NCI-H1930 (cell line): ENCODE results near the gene IL1A.

Experiments used
- DNase-seq, 2 experiments: peaks; one replicate each; lab custom pipeline; 2025; lab: John Stamatoyannopoulos, UW

IL1A gene

DNA sequence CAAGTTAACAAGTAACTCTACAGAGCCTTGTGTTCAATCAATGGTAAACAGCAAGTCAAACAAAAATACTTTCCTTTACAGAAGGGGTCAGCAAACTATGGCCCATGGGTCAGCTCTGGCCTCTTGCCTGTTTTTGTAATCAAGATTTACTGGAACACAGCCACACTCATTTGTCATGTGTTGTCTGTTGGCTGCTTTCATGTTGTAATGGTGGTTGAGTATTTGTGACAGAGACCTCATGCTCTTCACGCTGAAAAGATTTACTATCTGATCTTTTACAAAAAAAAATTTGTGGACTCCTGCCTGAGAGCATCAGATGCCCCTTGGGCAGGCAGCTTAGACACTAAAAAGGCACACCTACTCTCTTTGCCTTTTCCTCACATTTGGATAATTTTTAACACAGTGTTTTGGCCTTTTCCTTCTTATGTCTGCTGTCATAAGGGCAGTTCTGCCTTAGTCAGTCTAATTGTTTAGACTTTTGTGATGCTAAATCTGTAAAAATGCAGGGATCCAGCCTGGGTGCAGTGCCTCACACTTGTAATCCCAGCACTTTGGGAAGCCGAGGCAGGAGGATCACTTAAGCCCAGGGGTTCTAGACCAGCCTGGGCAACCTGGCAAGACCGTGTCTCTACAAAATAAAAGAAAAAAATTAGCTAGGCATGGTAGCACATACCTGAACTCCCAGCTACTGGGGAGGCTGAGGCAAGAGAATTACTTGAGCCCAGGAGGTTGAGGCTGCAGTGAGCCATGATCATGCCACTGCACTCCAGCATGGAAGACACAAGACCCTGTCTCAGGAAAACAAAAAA, 34.0 kb upstream of the IL1A start:
- DNase-seq, result no peak

- DNase-seq, result no peak
Observed at GRCh38 chr2:112817082-112817689, 32.9 kb upstream of the IL1A start.

DNA sequence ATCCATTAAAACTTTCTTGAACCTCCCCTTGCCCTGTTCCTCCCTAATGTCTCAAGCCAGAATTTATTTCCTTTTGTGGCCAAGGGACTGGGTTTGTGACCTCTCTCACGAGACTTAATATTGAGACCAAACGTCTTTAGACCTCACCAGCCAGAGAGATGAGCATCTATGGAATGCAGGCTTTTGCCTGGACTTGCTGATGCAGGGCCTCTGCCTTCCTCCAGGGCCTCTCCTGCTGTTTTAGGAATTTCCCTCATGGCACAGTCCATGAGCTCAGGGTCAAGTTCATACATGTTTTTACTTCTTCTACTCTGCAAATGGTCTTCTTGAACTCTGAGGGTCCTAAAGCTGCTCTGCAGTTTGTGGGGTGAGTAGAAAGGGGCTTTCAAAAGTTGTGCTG, 30.0 kb upstream of the IL1A start:
- DNase-seq, result no peak

DNA sequence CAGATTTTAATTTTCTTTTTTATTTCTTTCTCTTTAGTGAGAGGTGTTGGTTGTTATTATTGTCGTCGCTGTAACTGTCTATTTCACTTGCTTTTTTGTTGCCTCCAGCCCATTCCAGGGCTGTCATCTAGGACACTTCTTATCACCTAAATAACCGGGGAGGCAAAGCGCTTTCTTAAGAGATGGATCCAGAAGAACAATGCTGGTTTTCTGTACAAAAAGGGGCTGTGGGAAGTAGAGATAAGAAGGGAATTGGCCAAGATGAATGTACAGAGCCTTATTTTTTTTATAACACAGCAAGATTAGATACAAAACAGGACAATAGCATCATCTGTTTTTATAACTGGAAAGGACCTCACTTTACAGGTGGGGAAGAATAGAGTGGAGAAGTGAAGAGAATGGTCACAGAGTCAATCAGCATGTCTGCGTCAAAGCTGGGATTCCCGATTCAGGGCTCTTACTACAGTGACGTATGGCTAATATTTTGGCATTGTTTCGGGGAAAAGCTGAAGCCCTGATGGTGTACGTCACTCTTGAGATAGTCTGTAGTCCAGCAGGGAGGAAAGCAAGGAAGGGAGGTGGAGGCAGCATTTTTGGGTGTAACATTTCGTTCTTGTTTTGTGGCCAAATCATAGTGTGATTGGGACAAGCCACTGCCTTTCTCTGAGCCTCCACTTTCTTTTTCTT, 29.1 kb upstream of the IL1A start:
- DNase-seq, result no peak

- no peak for DNase-seq
Observed at GRCh38 chr2:112812318-112813267, 28.3 kb upstream of the IL1A start.

GRCh38 chr2:112811841-112812306, 27.6 kb upstream of the IL1A start:
- DNase-seq, result no peak

GRCh38 chr2:112811276-112811831, 27.1 kb upstream of the IL1A start:
- DNase-seq, result no peak

- no peak for DNase-seq
Observed at GRCh38 chr2:112809112-112809511, 24.8 kb upstream of the IL1A start.

- DNase-seq, result no peak
Observed at GRCh38 chr2:112807233-112807807, 23.0 kb upstream of the IL1A start.

DNA sequence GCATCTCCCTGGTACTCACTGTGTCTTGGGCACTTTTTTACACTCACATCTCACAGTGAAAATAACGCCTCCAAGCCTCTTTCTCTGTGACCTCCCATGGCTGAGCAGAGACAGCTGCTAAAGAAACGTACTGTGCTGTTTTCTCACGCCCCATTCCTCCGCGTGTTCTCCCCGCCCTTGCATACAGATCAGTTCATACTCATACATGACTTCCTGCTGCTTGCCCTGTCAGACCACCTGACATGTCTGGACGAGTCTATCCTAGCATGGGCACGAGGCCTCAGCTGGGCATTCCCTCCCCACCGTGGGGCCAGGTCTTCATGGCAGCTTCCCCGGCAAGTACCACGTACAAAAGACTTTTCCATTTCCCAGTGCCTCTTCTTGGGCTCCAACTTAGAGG, 21.2 kb upstream of the IL1A start:
- DNase-seq, result no peak

DNA sequence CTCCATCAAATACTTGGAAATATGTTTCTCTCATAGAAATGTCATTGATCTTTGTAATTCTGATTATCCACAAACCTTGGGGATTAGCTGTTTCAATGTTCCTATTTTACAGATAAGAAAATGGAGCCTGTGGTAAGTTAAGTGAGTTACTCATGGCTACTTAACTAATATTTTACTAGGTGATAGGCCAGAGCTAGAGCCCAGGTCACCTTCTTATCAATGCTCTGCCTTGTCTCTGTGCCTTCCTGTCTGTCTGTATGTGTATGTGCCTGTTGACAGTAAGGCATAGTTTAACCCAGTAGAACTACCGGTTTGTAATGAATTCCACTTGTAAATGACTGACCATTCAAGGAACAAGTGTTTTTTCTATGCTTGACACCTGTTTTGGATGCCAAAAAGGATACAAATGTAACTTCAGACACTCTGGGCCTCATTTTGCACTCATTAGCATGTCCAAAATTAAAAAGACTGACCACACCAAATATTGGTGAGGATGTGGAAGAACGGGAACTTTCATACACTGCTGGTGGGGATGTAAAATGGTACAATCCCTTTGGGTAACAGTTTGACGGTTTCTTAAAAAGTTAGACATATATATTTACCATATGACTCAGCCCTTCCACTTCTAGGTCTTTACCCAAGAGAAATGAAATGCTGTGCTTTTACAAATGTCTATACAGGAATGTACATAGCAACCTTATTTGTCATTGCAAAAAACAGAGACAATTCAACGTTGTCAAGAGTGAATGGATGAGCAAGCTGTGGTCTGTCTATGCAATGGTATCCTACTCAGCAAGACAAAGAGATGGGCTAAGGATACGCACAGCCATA, 19.6 kb upstream of the IL1A start:
- no peak for DNase-seq

DNA sequence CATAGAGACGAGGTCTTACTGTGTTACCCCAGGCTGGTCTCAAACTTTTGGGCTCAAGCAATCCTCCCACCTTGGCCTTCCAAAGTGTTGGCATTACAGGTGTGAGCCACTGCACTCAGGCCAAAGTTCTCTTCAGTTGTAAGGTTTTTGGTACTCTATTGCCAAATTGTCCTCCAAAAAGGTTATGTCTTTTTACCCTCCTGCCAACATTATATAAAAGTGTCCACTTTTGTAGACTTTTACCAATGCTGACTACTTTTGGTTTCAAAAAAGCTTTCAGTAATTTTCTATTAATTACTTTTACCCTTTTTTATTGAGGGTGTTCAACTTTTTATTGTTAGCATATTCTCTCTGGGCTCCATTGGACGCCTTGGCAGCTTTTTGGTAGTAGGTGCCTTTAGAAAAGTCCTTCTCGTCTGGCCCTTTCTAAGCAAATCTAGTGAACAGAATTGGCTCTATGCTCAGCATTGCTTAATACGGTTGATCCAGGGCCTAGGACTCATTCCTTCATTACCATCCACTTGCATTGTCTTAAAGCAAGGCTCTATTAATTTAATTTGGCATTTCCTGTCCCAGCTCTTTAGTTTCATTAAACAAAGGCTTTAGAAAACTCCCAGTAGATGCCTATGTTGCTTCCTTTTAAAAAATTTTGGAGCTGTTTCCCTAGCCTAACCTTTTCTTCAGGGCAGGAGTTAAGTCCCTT, 16.7 kb upstream of the IL1A start:
- no peak for DNase-seq

- no peak for DNase-seq
Observed at GRCh38 chr2:112798979-112799975, 15.0 kb upstream of the IL1A start.

GRCh38 chr2:112796486-112796885, 12.2 kb upstream of the IL1A start:
- DNase-seq, result no peak

DNA sequence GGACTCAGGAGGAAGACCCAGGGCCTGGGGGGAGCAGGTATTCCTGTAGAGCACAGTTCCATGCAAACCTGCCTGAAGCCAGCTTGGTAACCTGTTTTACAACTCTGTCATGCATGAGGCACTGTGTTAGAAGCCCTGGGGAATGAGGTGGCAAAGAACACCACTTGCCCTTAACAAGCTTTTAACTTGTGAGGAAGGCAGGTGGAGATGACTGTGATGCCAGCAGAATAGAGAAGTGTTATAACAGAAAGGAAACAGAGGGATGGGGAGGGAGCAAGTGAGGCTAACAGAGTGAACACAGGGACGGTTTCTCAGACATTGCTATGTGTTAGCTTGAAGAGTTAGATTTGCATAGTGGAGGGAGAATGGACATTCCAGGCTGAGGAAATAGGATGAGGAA, 11.5 kb upstream of the IL1A start:
- no peak for DNase-seq

DNA sequence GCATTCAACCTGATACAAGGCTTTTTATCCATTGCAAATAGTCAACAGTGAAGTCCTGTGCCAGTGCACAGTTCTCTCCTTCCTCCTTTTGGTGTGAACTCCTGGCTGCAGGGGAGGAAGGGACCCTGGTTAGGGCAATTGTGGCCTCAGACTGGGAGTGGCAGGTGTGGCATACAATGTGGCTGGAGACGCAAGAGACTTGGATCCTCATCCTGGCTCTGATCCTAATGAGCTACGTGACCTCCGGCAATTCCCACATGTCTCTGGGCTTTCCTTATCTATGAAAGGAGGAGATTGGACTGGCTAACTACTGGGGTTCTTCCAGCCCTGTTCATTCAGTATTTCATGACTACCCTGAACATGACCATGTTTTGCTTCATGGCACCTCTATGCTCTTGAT, 10.5 kb upstream of the IL1A start:
- no peak for DNase-seq

DNA sequence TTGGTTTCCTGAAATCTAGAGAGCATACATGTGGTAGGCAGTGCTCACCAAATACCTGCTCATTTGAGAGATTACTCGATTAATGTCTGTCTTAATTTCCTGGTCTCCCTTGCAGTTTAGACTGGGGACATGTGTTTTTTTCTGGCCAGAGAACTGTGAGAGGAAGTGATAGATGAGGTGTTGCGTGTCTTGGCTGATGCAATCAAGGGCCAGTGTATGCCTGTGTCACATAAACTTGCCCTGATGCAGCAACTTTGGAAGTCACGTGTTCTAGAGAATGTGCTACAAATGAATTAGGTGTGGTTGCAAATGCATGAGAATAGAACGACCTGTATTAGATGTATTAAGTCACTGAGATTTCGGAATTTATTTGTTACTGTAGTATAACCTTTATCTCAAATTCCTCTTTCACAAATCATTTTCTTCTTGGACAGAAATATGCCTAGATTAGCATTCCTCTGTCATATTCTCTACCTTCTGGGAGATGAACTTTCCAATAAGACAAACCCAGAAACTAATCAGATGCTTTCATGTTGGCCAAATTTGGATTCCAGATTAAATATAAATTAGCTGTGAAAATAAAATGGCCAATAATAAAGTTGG, 9.9 kb upstream of the IL1A start:
- no peak for DNase-seq

- DNase-seq, result no peak
Observed at GRCh38 chr2:112793449-112793978, 9.2 kb upstream of the IL1A start.
